Hepatocyte (in vitro differentiated cells): Measurements from ENCODE around the gene C22orf23.

Experiments
- CTCF ChIP-seq: fragments of 200-600 bp; sonication (generic); IDR thresholded peaks from 2 replicates; pipeline ENCODE4 v1.5.1; 2016; ENCODE audit warnings: antibody characterized with exemption, mild to moderate bottlenecking; ENCODE audit not compliant: poor library complexity
- EZH2 ChIP-seq: fragments of 200-600 bp; sonication (generic); IDR thresholded peaks from 2 replicates; pipeline ENCODE4 v1.6.1; 2016; ENCODE audit warnings: antibody characterized with exemption, mild to moderate bottlenecking, borderline replicate concordance
- EZH2phosphoT487 ChIP-seq: fragments of 200-600 bp; sonication (generic); IDR thresholded peaks from one replicate; pipeline ENCODE4 v1.6.1; 2018; ENCODE audit warnings: antibody characterized with exemption, mild to moderate bottlenecking, low read depth, moderate library complexity; ENCODE audit not compliant: unreplicated experiment, severe bottlenecking

GRCh38 chr22:37959231-37959825 is 5.9 kb upstream of the C22orf23 start:
- TF ChIP-seq CTCF (no peak), EZH2 (no peak), EZH2phosphoT487 (no peak)
